GM19025 (cell line): Measurements from ENCODE around the gene STMN3.
A peak's percentile ranks its signal among the peaks of the same experiment; 100 is the strongest.
"Not testable (repeated sequence)": the region's sequence is repeated elsewhere in the genome, so short reads cannot be mapped to it uniquely, and the experiment has no call there.

Experiments
- ATAC-seq: cut with Tn5 transposase; IDR thresholded peaks from one replicate; pipeline ENCODE4 v1.9.1; 2021; ENCODE audit warnings: mild to moderate bottlenecking, low read depth, moderate library complexity; ENCODE audit not compliant: unreplicated experiment

STMN3 gene

DNA sequence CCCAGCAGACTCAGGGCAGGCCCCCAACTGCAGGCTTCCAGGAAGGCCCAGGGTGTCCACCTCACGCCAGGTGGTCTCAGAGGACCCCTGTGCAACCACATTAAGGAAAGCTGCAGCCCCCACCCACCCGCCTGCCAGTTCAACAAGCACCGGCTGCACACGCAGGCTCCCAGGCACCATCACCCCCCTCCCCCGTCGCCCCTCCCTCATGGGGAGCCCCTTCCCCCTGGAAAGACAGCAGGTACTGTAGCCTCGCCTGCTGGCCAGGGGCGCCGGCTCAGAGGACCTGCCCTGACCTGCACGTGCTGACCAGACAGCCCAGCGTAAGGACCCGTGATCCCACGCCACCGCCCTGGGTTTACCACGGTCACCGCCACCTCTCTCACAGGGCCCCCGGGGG is 12.5 kb downstream of the STMN3 start:
- not testable (repeated sequence) for ATAC-seq

DNA sequence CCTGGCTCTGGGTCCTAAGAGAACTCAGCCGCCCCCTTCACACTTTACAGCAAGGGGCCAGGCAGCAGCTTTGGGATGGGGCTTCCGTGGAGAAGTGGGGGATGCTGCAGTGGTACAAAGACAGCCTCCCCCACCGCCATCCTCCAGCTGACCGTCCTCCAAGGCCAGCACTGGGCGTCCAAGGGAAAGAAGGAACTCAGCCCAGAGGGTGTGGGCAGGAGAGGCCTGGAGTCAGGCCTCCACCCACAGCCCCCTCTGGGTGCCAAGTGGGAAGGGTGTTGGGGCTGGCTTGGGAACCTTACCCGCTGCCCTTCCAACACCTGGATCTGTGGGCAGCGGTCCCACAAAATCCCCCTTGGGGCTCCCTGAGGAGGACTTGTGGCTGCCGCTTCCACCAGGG is 13.1 kb downstream of the STMN3 start:
- no peak for ATAC-seq

DNA sequence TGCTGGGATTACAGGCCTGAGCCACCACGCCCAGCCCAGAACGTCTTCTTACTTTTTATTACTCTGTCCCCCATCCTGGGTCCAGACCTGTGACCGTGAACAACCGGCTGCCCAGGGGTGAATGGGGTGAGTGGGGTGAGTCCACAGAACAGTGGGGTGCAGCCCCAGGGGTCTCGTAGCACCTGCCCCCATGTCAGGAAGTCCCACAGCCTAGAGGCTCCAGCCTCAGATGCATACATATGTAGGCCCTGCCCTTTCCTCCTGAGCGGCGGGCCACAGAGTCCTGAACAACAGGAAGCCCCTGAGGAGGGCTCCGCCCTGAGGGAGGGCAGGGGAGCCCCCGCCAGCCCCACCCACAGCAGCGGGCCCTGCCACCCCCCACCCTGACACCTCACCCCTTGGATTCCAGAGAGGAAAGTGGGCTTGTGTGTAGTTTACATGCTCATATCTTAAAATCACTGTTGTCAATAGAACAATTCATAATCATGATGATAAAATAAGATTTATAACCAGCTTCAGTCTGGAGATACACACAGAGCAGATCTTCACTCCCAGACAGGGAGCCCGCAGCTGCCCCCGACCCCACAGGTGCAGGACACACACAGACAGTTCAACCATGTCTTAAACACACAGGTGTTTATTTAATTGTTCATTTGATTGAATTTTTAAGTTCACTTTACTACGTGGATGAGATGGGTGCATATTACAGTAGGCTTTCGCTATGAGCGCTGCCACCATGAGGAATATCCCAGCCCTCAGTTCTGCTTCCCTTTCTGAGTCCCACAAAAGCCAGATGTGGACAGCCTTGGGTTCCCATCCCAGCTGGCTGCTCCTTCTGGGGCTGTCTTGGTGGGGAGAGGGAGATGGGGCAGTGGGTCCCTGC is 13.9 kb downstream of the STMN3 start:
- ATAC-seq = no peak

DNA sequence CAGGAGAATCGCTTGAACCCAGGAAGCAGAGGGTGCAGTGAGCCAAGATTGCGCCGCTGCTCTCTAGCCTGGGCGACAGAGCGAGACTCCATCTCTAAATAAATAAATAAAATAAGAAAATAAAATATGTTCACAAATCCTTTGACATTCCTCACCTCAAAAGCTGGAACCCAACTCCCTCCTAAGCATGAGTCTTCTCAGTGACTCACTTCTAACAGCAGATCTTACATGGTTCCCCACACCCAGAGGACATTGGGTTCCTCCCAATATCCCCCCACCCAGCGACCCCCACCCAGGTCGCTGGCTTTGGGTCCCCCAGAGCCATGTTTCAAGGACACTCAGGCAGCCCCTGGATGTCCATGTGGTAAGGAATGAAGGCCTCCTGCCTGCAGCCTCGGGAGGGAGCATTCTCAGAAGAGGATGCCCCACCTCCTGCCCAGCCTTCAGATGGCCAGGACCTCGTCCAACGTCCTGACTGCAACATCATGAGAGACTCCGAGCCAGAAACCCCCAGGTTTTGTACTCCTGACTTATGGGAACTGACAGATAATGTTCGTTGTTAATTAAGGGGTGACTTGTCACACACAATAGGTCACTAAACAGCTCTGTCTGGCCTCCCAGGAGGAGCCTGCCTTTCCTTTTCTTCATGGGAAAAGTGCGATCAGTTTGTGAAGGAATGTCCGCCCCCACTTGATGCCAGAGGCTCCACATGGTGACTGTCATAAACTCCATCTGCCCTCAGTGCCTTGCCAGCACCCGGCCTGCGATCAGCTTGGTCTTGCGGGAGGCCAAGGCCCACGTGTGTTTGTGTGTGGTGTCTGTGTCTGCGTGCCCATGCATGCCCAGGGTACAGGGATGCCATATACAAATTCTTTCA is 16.2 kb downstream of the STMN3 start:
- ATAC-seq = no peak

DNA sequence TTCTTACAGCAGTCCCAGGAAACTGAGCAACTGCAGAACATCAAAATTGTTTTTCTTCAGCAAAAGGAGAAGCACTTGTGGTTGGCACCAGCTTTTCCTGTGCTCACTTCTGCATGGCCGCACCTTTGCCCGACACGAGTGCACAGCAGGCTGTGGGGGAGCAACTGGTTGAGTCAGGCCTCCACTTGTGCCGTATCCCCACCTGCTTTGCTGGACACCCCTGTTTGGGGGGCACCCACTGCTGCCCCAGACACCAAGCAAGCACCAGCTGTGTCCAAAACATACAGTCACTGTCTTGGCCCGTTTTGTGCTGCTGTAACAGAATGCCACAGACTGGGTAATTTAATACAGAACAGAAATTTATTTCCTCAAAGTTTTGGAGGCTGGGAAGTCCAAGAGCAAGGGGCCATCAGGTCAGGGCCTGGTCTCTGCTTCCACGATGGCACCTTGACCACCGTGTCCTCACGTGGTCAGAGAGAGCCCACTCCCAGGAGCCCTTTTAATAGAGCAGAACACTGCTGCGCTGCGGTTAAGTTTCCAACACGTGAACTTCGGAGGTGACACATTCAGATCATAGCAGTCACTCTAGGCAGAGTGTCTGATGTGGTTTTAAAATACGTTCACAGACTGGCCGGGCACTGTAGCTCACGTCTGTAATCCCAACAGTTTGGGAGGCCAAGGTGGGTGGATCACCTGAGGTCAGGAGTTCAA is 17.6 kb downstream of the STMN3 start:
- ATAC-seq = no peak

- no peak for ATAC-seq
Measured at GRCh38 chr20:63633732-63634131, 19.5 kb downstream of the STMN3 start.

- ATAC-seq = not testable (repeated sequence)
Measured at GRCh38 chr20:63631426-63631825, 21.8 kb downstream of the STMN3 start.

DNA sequence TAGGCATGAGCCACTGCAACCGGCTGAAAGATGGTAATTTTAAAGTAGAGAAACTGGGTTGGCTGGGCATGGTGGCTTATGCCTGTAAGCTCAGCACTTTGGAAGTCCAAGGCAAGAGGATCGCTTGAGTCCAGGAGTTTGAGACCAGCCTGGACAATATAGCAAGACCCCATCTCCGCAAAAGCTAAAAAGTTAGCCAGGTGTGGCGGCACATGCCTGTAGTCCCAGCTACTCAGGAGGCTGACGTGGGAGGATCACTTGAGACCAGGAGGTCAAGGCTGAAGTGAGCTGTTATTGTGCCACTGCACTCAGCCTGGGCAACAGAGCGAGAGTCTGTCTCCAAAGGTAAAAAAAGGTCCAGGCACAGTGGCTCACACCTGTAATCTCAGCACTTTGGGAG is 22.3 kb downstream of the STMN3 start:
- not testable (repeated sequence) for ATAC-seq

DNA sequence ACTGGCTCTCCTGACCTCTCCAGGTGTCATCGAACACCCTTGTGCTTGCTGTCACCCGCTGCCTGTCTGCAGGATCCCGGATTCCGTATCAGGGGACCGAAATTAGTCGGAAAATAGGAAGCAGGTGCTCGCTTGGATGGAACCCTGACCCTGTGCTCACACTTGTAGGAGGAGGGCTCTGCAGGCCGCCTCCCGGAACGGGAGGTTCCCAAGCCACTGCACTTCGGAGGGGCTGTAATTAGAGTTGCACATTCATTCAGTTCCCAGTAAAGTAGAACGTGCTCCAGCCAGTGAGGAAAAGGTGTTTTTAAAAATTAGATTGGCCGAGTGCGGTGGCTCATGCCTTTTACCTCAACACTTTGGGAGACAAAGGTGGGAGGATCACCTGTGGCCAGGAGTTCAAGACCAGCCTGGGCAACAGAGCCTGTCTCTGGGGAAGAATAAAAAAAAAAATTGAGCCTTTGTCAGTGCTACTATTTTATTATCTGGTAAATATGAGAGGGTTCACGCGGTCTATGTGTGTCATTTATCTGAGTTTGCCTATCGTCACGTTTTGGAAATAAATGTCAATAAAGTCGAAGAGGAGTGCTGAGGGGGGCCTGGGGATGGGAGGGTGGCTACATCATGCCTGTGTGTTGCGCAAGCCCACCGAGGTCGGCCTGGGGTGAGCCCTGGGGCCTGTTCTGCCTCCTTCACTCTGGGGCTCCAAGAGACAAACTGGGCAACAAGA is 24.8 kb downstream of the STMN3 start:
- no peak for ATAC-seq

DNA sequence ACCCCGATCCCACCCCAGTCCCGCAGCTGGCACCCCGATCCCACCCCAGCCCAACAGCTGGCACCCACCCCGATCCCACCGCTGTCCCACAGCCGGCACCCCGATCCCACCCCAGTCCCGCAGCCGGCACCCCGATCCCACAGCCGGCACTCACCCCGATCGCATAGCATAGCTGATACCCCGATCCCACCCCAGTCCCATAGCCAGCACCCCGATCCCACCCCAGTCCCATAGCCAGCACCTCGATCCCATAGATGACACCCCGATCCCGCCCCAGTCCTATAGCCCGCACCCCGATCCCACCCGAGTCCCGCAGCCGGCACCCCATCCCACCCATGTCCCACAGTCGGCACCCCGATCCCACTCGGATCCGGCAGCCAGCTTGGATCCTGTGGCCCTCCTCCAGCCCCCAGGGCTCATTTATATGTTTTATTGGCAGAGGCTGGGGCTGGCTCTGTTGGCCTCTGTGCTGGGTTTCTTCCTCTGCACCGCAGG is 25.4 kb downstream of the STMN3 start:
- ATAC-seq = no peak

DNA sequence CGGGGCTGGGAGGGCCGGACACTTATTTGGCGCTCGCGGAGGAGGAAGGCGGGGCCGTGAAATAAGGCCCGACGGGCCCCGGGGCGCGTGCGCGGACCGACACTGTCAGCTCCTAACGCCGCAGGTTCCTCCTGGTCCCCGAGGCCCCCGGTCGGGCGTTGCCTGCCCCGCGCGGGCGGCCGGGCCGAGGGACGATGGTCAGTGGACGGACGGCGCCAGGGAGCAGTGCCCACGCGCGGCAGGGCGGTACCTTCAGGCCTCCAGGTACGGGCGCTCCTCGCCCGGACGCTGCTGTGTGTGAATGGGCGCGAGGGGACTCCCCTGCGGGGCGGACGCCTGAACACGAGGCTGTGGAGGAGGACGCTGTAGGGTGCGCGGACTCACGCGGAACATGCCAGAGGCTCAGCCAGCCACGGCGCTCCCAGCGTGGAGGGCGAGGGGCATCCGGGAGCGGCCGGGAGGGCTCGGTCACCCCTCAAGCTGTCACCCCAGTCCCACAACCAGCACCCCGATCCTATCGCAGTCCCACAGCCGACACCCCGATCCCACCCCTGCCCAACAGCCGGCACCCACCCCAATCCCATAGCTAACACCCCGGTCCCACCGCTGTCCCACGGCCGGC is 26.0 kb downstream of the STMN3 start:
- peak; percentile 68 for ATAC-seq

GRCh38 chr20:63626424-63627128 is 26.6 kb downstream of the STMN3 start, which contains the start of gene GMEB2:
GMEB2 (minus strand) TSS chr20:63627101; CDS start chr20:63619397, 7,704 bp downstream.
- ATAC-seq = peak; percentile 55

- no peak for ATAC-seq
Measured at GRCh38 chr20:63625771-63626423, 27.3 kb downstream of the STMN3 start.

- no peak for ATAC-seq
Measured at GRCh38 chr20:63624486-63624885, 28.7 kb downstream of the STMN3 start.

- no peak for ATAC-seq
Measured at GRCh38 chr20:63622732-63623131, 30.5 kb downstream of the STMN3 start.

DNA sequence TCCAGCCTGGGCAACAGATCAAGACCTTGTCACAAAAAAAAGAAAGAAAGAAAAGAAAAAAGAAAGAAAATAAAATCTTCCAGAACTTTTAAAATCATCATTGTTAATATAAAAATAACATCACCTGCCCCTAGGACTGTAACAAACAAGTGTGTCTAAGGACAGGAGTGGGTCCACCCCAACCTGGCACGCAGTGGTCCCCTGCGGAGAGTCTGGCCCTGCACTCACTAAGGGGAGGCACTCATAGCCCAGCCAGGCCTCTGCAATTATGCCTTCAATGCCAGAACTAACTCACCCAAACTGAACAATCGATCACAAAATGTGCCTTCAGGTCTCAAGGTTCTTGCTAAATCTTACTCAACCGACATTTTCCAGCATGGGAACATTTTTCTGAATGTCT is 31.1 kb downstream of the STMN3 start:
- no peak for ATAC-seq

DNA sequence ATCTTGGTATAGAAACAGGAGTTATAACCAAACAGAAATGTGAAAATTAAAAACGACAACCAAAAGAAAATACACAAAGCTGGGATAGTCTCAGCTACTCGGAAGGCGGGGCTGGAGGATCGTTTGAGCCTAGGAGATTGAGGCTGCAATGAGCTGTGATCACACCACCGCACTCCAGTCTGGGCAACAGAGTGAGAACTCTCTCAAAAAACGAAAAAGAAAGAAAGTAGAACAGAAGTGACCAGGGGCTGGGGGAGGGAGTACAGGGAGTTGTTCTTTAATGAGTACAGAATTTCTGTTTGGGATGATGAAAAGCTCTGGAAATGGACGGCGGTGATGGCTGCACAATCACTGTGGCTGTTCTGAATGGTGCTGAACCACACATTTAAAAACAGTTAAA is 32.2 kb downstream of the STMN3 start:
- no peak for ATAC-seq

DNA sequence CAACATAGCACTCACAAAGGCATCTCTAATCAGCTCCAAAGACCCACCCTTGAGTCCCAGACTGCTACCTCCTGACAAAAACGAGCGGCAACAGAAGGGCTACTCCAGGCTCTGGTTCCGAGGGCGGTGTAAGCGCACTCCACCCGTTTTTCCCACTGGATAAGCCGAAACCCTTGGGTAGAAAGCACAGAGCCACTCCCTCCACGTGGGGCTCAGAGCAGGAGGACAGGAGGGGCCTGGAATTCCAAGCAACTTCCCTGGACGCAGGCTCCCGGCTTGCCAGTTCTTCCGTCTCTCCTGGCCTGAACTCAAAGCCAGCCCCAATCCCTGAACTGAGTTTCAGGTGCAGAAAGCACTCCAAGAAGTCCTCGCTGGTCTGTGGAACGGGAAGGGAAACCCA is 33.7 kb downstream of the STMN3 start:
- no peak for ATAC-seq
